GM13976 (cell line): Measurements from ENCODE around the gene EIF4G1.
"Not testable (repeated sequence)": the region's sequence is repeated elsewhere in the genome, so short reads cannot be mapped to it uniquely, and the experiment has no call there.

ENCODE experiments used
- DNase-seq: peaks from one replicate; pipeline ENCODE4 v3.0.0; 2012; ENCODE audit warnings: low spot score
- in situ Hi-C: fragments of 300-500 bp; cut with MboI; formaldehyde crosslinking; loops from one replicate; pipeline ENCODE4 v1.12.0; 2022; ENCODE audit warnings: low sequenced_read_pairs, mixed read lengths, inconsistent platforms; ENCODE audit not compliant: unreplicated experiment
- TF ChIP-seq, protein P1 (sequence below): IDR thresholded peaks from 2 replicates; pipeline ENCODE4 v1.5.1; 2012; ENCODE audit warnings: borderline replicate concordance, mild to moderate bottlenecking; ENCODE audit not compliant: insufficient read depth; ENCODE audit errors: extremely low read depth, missing control alignments, control extremely low read depth

EIF4G1 gene, protein sequence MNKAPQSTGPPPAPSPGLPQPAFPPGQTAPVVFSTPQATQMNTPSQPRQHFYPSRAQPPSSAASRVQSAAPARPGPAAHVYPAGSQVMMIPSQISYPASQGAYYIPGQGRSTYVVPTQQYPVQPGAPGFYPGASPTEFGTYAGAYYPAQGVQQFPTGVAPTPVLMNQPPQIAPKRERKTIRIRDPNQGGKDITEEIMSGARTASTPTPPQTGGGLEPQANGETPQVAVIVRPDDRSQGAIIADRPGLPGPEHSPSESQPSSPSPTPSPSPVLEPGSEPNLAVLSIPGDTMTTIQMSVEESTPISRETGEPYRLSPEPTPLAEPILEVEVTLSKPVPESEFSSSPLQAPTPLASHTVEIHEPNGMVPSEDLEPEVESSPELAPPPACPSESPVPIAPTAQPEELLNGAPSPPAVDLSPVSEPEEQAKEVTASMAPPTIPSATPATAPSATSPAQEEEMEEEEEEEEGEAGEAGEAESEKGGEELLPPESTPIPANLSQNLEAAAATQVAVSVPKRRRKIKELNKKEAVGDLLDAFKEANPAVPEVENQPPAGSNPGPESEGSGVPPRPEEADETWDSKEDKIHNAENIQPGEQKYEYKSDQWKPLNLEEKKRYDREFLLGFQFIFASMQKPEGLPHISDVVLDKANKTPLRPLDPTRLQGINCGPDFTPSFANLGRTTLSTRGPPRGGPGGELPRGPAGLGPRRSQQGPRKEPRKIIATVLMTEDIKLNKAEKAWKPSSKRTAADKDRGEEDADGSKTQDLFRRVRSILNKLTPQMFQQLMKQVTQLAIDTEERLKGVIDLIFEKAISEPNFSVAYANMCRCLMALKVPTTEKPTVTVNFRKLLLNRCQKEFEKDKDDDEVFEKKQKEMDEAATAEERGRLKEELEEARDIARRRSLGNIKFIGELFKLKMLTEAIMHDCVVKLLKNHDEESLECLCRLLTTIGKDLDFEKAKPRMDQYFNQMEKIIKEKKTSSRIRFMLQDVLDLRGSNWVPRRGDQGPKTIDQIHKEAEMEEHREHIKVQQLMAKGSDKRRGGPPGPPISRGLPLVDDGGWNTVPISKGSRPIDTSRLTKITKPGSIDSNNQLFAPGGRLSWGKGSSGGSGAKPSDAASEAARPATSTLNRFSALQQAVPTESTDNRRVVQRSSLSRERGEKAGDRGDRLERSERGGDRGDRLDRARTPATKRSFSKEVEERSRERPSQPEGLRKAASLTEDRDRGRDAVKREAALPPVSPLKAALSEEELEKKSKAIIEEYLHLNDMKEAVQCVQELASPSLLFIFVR (N-terminal part only)

DNA sequence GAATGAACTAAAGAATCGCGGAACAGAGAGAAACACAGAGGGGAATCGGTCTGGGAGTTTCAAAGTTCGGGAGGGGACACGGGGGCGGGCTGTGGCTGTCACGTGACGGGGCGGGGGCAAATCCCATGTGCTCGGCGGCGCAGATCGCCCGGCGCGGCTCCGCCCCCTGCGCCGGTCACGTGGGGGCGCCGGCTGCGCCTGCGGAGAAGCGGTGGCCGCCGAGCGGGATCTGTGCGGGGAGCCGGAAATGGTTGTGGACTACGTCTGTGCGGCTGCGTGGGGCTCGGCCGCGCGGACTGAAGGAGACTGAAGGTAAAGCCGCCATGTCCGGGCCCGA, at the start of gene EIF4G1:
Gene EIF4G1, plus strand, starts transcription at position 244 of the 337 bp plus-strand sequence. CDS start 1,191 bp downstream, outside the sequence.
- TF ChIP-seq, protein P1, sequence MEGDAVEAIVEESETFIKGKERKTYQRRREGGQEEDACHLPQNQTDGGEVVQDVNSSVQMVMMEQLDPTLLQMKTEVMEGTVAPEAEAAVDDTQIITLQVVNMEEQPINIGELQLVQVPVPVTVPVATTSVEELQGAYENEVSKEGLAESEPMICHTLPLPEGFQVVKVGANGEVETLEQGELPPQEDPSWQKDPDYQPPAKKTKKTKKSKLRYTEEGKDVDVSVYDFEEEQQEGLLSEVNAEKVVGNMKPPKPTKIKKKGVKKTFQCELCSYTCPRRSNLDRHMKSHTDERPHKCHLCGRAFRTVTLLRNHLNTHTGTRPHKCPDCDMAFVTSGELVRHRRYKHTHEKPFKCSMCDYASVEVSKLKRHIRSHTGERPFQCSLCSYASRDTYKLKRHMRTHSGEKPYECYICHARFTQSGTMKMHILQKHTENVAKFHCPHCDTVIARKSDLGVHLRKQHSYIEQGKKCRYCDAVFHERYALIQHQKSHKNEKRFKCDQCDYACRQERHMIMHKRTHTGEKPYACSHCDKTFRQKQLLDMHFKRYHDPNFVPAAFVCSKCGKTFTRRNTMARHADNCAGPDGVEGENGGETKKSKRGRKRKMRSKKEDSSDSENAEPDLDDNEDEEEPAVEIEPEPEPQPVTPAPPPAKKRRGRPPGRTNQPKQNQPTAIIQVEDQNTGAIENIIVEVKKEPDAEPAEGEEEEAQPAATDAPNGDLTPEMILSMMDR = no peak
- in situ Hi-C loops = no loop called here
- DNase-seq = peak; percentile 99

DNA sequence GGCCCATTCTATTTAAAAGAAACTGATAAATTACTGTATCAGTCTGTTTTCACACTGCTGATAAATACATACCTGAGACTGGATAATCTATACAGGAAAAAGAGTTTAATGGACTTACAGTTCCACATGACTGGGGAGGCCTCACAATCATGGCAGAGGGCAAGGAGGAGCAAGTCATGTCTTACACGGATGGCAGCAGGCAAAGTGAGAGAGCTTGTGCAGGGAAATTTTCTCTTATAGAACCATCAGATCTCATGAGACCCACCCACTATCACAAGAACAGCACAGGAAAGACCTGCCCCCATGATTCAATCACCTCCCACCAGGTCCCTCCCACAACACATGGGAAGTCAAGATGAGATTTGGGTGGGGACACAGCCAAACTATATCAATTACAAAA, 47.2 kb upstream of the EIF4G1 start:
- DNase-seq, in situ Hi-C loops: not testable (repeated sequence)

DNA sequence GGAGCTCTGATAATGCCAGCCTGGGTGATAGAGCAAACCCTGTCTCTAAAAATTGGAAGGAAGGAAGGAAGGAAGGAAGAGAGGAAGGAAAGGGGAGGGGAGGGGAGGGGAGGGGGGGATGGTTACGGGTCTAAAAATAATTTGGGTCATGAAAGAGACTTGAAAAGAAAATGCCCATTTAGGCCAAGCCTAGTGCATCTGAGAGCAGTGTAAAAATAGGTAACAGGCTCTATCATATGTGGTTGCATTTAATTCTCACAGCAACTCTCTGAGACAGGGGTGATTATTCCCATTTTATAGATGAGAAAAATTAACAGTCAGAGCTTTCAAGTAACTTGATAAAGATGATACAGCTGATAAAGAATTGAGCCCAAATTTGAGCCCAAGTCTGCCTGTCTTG, 42.1 kb upstream of the EIF4G1 start:
- DNase-seq = no peak
- in situ Hi-C loops = no loop called here
- TF ChIP-seq, protein P1 = no peak

DNA sequence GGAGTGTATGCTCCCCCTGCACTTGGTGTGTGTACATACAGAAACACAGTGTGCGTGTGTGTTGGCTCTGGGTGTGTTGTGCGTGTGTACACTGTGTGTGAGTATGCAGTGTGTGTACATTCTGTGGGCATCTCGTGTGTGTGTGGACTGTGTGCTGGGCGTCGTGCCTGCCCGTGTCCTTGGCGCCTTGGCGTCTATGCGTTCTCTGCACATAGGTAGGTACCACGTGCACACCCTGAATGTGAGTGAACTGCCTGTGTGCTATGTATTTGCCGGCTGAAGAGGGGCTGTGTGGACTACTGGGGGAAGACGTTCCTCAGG, 39.1 kb upstream of the EIF4G1 start:
- TF ChIP-seq, protein P1 = no peak

DNA sequence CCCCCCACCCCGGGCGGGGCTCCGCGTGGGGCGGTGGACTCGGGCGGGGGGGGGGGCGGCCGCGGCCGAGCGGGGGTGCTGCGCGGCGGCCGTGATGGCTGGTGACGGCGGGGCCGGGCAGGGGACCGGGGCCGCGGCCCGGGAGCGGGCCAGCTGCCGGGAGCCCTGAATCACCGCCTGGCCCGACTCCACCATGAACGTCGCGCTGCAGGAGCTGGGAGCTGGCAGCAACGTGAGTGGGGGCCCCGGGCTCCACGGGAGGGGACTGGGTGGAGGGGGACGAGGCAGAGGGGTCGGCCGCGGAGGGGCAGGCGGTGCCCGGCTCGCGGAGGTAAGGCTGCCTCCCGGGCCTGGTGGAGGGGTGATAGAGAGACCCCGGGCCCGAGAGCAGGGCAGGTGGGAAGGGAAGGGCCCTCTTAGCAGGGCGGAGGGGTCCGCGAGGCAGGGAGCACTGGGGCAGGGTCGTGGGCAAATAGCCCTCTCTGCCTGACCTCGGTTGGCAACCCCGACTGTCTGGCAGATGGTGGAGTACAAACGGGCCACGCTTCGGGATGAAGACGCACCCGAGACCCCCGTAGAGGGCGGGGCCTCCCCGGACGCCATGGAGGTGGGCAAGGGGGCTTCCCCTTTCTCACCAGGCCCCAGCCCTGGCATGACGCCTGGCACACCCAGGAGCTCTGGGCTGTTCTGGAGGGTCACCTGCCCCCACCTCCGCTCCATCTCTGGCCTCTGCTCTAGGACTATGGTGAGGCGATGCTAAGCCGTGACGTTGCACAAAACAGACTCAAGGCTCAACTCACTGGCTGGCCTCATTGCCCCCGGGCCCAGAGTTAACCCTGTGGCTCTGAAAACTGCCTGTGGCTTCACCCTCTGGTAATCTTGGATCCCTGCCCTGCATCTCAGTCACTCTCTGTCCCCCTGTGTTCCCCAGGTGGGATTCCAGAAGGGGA, 38.2 kb upstream of the EIF4G1 start, which contains the start of gene ECE2:
Gene ECE2, plus strand, starts transcription at position 62 of the 950 bp plus-strand sequence. Its CDS starts 132 bp downstream, at position 194.
- TF ChIP-seq, protein P1 = no peak
- no peak for DNase-seq
- in situ Hi-C loops = no loop called here

More for the DNA sequence above, 39.1 kb upstream of the EIF4G1 start:
- no peak for DNase-seq
- in situ Hi-C loops = no loop called here

DNA sequence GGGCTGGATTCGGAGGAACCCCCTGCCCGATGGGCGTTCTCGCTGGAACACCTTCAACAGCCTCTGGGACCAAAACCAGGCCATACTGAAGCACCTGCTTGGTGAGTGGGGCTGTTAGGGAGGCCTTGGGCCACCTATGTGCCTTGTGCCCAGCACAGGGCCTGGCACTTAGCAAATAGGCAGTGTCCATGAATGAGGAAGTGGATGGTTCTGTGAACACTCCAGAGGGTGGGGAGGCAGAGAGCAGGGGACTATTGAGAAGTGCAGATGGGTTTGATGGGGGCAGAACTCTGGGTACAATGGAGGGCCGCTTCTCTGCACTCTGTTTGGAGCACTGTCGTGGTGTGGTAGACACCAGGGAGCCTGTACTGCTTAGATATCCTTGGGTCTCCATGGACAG, 37.0 kb upstream of the EIF4G1 start:
- in situ Hi-C loops = no loop called here
- TF ChIP-seq, protein P1 = no peak

More for the DNA sequence above, 37.0 kb upstream of the EIF4G1 start:
- DNase-seq = no peak
